Endothelial cell of umbilical vein (primary cell): Measurements from ENCODE around the gene IRF1. TPM values are rescaled to one million over a fixed set of nuclear protein-coding genes. Genes with fewer than 3 reads are reported as not detected.

Source experiments
- BruUV-seq: library from RNA; stranded (reverse); fragments of 400-500 nt; replicated peaks from 2 replicates; lab custom pipeline; 2021; lab: Mats Ljungman, UMichigan
- CTCF ChIA-PET: fragments of 300-600, 350-600 bp; sonication (Branson Sonifier 250); formaldehyde crosslinking; loops from one replicate; lab custom pipeline; 2021; ENCODE audit warnings: antibody characterized with exemption, inconsistent platforms; lab: Charles Lee
- POLR2A ChIA-PET: fragments of 300-600, 350-600 bp; sonication (Branson Sonifier 250); formaldehyde crosslinking; loops from one replicate; lab custom pipeline; 2021; ENCODE audit warnings: antibody characterized with exemption, inconsistent platforms; lab: Charles Lee
- DNase-seq: peaks from one replicate; pipeline ENCODE4 v3.0.0-alpha.2; 2011; ENCODE audit warnings: low read depth, low spot score
- FAIRE-seq: peaks from 2 replicates; lab custom pipeline; 2011; peaks lifted over from hg19 to GRCh38; lab: Jason Lieb, UNC
- H2AFZ ChIP-seq: 2 replicates; pipeline ENCODE4 v1.6.0; 2012; ENCODE audit warnings: low read depth, low read length, control low read depth, inconsistent platforms
- H3K27ac ChIP-seq: 2 replicates; pipeline ENCODE4 v1.5.1; 2011; ENCODE audit warnings: low read depth, mild to moderate bottlenecking, control low read depth, low read length, moderate library complexity; ENCODE audit not compliant: insufficient read depth
- H3K27me3 ChIP-seq, 2 experiments: 2 replicates each; pipeline versions ENCODE4 v1.6.0 to v1.6.1; 2011; ENCODE audit warnings: low read length in 2 of 2, mixed read lengths in 1 of 2; ENCODE audit not compliant: control insufficient read depth in 2 of 2, insufficient read depth in 2 of 2
- H3K36me3 ChIP-seq, 2 experiments: 2 replicates in 1 of 2; 3 replicates in 1 of 2; pipeline ENCODE4 v1.5.1; 2011; ENCODE audit warnings: low read length in 2 of 2, mild to moderate bottlenecking in 1 of 2, moderate library complexity in 1 of 2; ENCODE audit not compliant: control insufficient read depth in 2 of 2, insufficient read depth in 2 of 2; ENCODE audit errors: extremely low read depth in 1 of 2
- H3K4me1 ChIP-seq: 3 replicates; pipeline ENCODE4 v1.5.1; 2011; ENCODE audit warnings: mild to moderate bottlenecking, low read length; ENCODE audit not compliant: control insufficient read depth, insufficient read depth; ENCODE audit errors: extremely low read depth
- H3K4me2 ChIP-seq: 2 replicates; pipeline ENCODE4 v1.6.1; 2011; ENCODE audit warnings: low read length, control low read depth, mixed read lengths; ENCODE audit not compliant: insufficient read depth
- H3K4me3 ChIP-seq, 3 experiments: fragments of 200-600 bp in 1 of 3; sonication (generic), shearing (Covaris generic) in 1 of 3; replicated peaks in 1 of 3; 2 replicates each; pipeline ENCODE4 v1.5.1; 2011 to 2016; ENCODE audit warnings: control low read depth in 3 of 3, low read length in 3 of 3, mild to moderate bottlenecking in 2 of 3, inconsistent platforms in 1 of 3, low read depth in 1 of 3, moderate library complexity in 1 of 3; ENCODE audit not compliant: insufficient read depth in 1 of 3
- H3K79me2 ChIP-seq: 2 replicates; pipeline ENCODE4 v1.6.0; 2012; ENCODE audit warnings: low read length, inconsistent platforms; ENCODE audit not compliant: control insufficient read depth, insufficient read depth
- H3K9ac ChIP-seq: replicated peaks from 2 replicates; pipeline ENCODE3; 2011; ENCODE audit warnings: low read length, control low read depth; ENCODE audit not compliant: insufficient read depth; ENCODE audit errors: extremely low read depth
- H3K9me1 ChIP-seq: replicated peaks from 3 replicates; pipeline ENCODE4 v1.6.0; 2011; ENCODE audit warnings: mild to moderate bottlenecking, low read length; ENCODE audit not compliant: control insufficient read depth, insufficient read depth; ENCODE audit errors: extremely low read depth
- H3K9me3 ChIP-seq: replicated peaks from 2 replicates; pipeline ENCODE4 v1.5.1; 2012; ENCODE audit warnings: low read length, inconsistent platforms; ENCODE audit not compliant: control insufficient read depth, insufficient read depth
- H4K20me1 ChIP-seq: replicated peaks from 2 replicates; pipeline ENCODE3; 2011; ENCODE audit warnings: mild to moderate bottlenecking, low read length; ENCODE audit not compliant: control insufficient read depth, insufficient read depth; ENCODE audit errors: extremely low read depth
- EZH2 ChIP-seq: IDR thresholded peaks from 2 replicates; pipeline ENCODE4 v1.6.1; 2012; ENCODE audit warnings: borderline replicate concordance, low read depth, mild to moderate bottlenecking, moderate library complexity, low read length, inconsistent platforms; ENCODE audit not compliant: severe bottlenecking
- FOS ChIP-seq: IDR thresholded peaks from 2 replicates; pipeline ENCODE4 v1.6.1; 2011; ENCODE audit warnings: mild to moderate bottlenecking, low read length, moderate library complexity, borderline replicate concordance; ENCODE audit not compliant: insufficient read depth
- GATA2 ChIP-seq: IDR thresholded peaks from 2 replicates; pipeline ENCODE4 v1.7.0; 2011; ENCODE audit warnings: low read depth, mild to moderate bottlenecking, moderate library complexity, mixed read lengths, low read length; ENCODE audit not compliant: insufficient read length, insufficient read depth
- JUN ChIP-seq: IDR thresholded peaks from 2 replicates; pipeline ENCODE4 v1.6.1; 2011; ENCODE audit warnings: borderline replicate concordance, low read depth; ENCODE audit not compliant: insufficient read length, insufficient read depth
- MYC ChIP-seq: IDR thresholded peaks from one replicate; pipeline ENCODE4 v1.6.1; 2011; ENCODE audit warnings: mild to moderate bottlenecking, low read depth, low read length
- POLR2A ChIP-seq: IDR thresholded peaks from 2 replicates; pipeline ENCODE4 v1.6.1; 2012; ENCODE audit warnings: low read depth, mild to moderate bottlenecking, control low read depth, low read length
- POLR2AphosphoS5 ChIP-seq: IDR thresholded peaks from 2 replicates; pipeline ENCODE4 v1.6.1; 2012; ENCODE audit warnings: low read depth, mild to moderate bottlenecking, control low read depth, low read length, moderate library complexity; ENCODE audit not compliant: insufficient read depth
- dilution Hi-C: fragments of 300-500 bp; cut with MboI; formaldehyde crosslinking; loops from one replicate; pipeline ENCODE4 v1.15.0; 2019; ENCODE audit warnings: low sequenced_read_pairs; ENCODE audit not compliant: extremely low pct_ligation_motif_present
- intact Hi-C: fragments of 100-400 bp; cut with micrococcal nuclease; formaldehyde crosslinking; loops from one replicate; pipeline ENCODE4 v1.10.0; 2022
- polyA plus RNA-seq, 4 experiments: library from polyadenylated mRNA; depleted of rRNA in 3 of 4; stranded (reverse) in 3 of 4; unstranded in 1 of 4; fragments of >200 nt; gene quantifications; 2 replicates each; pipeline versions ENCODE4 v1.2.1 to v1.2.3, GENCODE V29; 2011 to 2012; ENCODE audit warnings: missing spikeins in 1 of 4
- total RNA-seq: library from RNA; stranded (reverse); gene quantifications from 2 replicates; pipeline ENCODE4 v1.2.3, GENCODE V29; 2021
- TF ChIP-seq, protein P1 (sequence below): IDR thresholded peaks from 2 replicates; pipeline ENCODE4 v1.6.1; 2011; ENCODE audit not compliant: insufficient read depth, insufficient read length
- TF ChIP-seq, protein P2 (sequence below), 2 donors: IDR thresholded peaks; 1 replicate in 1 of 2; 2 replicates in 1 of 2; pipeline ENCODE4 v1.5.1; 2011; ENCODE audit warnings: low read length in 2 of 2, mild to moderate bottlenecking in 2 of 2, moderate library complexity in 2 of 2, control low read depth in 1 of 2, inconsistent platforms in 1 of 2, low read depth in 1 of 2; ENCODE audit not compliant: insufficient read depth in 1 of 2; ENCODE audit errors: extremely low read depth in 1 of 2

IRF1 gene
- total and polyA plus RNA-seq, 2 donors (not counting 3 experiments of a cell fraction or from before 2014, with no cell fraction given), result 12.3 to 28.0 TPM

GRCh38 chr5:132449060-132449459, 41.5 kb downstream of the IRF1 start:
- Histone ChIP-seq H3K4me1 (no peaks in the 10 kb centered on the region), H2AFZ (no peak overlapping the region), H3K27ac (no peak overlapping the region), H3K9ac (no peak overlapping the region), H3K79me2 (no peaks in the 10 kb centered on the region), H3K36me3 (no peaks in the 10 kb centered on the region), H4K20me1 (no peaks in the 10 kb centered on the region), H3K4me2 (no peak overlapping the region), H3K27me3 (no peaks in the 10 kb centered on the region), H3K9me3 (no peaks in the 10 kb centered on the region), H3K9me1 (no peaks in the 10 kb centered on the region), H3K4me3 (no peak overlapping the region)
- ChIA-PET CTCF (interaction anchor here (0.9 kb wide), 1 partner anchor 10 kb away, joined by 3 read pairs; no protein-coding TSS in a partner anchor), POLR2A (no interaction called here)
- dilution Hi-C loops (no loop called here), intact Hi-C loops (no loop called here)
- FAIRE-seq (no peak), DNase-seq (no peak)
- TF ChIP-seq, protein P1, sequence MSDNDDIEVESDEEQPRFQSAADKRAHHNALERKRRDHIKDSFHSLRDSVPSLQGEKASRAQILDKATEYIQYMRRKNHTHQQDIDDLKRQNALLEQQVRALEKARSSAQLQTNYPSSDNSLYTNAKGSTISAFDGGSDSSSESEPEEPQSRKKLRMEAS, result no peak
- TF ChIP-seq MYC (no peak), POLR2AphosphoS5 (no peak), POLR2A (no peak), FOS (no peak), JUN (no peak), EZH2 (no peak), GATA2 (no peak)
- TF ChIP-seq, protein P2, sequence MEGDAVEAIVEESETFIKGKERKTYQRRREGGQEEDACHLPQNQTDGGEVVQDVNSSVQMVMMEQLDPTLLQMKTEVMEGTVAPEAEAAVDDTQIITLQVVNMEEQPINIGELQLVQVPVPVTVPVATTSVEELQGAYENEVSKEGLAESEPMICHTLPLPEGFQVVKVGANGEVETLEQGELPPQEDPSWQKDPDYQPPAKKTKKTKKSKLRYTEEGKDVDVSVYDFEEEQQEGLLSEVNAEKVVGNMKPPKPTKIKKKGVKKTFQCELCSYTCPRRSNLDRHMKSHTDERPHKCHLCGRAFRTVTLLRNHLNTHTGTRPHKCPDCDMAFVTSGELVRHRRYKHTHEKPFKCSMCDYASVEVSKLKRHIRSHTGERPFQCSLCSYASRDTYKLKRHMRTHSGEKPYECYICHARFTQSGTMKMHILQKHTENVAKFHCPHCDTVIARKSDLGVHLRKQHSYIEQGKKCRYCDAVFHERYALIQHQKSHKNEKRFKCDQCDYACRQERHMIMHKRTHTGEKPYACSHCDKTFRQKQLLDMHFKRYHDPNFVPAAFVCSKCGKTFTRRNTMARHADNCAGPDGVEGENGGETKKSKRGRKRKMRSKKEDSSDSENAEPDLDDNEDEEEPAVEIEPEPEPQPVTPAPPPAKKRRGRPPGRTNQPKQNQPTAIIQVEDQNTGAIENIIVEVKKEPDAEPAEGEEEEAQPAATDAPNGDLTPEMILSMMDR (IDR thresholded peaks at IDR 0.05; ENCODE audit: extremely low read depth in 1 of 2, insufficient read depth in 1 of 2, low read depth in 1 of 2, low read length in 2 of 2), result no peak
- BruUV-seq, result no TSS peak
